T-helper 2 cell treated with Interferon-gamma antibody and Interleukin-4, amounts not matched to agents 5 μg/mL and 100 μg/mL, for 36 hours (primary cell): Measurements from ENCODE around the gene EML1.

Source experiments
- DNase-seq: peaks from one replicate; pipeline ENCODE4 v3.0.0; 2021; ENCODE audit warnings: low spot score
- H3K27ac Mint-ChIP-seq: one replicate; pipeline ENCODE4 v1.8.0; 2021; ENCODE audit warnings: mild to moderate bottlenecking, mixed read lengths
- H3K27me3 Mint-ChIP-seq: one replicate; pipeline ENCODE4 v1.8.0; 2021; ENCODE audit warnings: low read depth, mixed read lengths
- H3K36me3 Mint-ChIP-seq: one replicate; pipeline ENCODE4 v1.8.0; 2021; ENCODE audit warnings: low read depth, mixed read lengths
- H3K4me1 Mint-ChIP-seq: one replicate; pipeline ENCODE4 v1.8.0; 2021; ENCODE audit warnings: low read depth, mixed read lengths
- H3K4me3 Mint-ChIP-seq: one replicate; pipeline ENCODE4 v1.8.0; 2022; ENCODE audit warnings: mild to moderate bottlenecking, moderate library complexity, mixed read lengths
- H3K9me3 Mint-ChIP-seq: one replicate; pipeline ENCODE4 v1.8.0; 2021; ENCODE audit warnings: mixed read lengths

EML1 gene

GRCh38 chr14:99902925-99903324 lies 109.7 kb downstream of the EML1 start:
- Mint-ChIP-seq H3K4me1 (no peaks in the 10 kb centered on the region), H3K36me3 (no peaks in the 10 kb centered on the region), H3K27ac (no peak overlapping the region), H3K27me3 (no peaks in the 10 kb centered on the region), H3K4me3 (no peak overlapping the region), H3K9me3 (peaks cover 4% of the 10 kb centered on the region)
- no peak for DNase-seq

DNA sequence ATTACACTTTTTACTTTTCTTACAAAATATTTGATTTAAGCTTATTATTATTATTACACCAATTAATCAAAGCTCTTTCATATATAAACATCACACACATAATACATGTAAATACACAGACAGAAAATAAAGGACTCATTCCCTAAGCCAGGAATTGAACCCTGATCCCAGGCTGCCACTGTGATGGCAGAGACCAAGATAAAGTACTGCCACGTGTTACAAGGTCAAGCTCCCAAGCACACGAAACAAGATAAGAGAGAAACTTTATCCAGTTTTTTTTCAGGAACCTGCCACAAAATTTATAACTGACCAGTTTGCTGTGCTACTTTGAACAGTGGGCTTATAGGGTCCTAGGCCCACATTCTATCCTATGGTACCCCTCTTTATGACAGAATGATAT lies 111.3 kb downstream of the EML1 start:
- no peaks in the 10 kb centered on the region for H3K27me3 Mint-ChIP-seq
- no peak for DNase-seq
- H3K36me3 Mint-ChIP-seq, result no peaks in the 10 kb centered on the region
- no peak overlapping the region for H3K4me3 Mint-ChIP-seq
- no peak overlapping the region for H3K27ac Mint-ChIP-seq
- no peaks in the 10 kb centered on the region for H3K4me1 Mint-ChIP-seq
- H3K9me3 Mint-ChIP-seq, result peaks cover 4% of the 10 kb centered on the region

DNA sequence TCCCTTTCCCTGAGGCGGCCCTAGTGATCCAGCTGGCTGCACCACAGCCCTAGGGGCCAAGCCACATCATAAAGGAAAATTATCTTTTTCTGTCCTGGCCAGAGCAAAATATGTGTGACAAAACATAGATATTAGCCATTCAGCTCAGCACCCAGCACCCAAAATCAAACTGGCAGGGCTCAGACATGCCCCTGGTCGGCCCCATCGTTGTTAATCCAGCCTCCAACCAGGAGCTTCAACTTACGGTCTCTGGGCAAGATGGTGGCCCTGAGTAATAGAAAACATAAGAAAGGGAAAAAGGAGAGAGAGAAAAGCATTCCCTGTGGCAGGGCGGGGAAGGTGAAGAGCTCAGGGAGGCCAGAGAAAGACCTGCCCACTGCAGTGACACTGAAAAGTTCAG lies 111.9 kb downstream of the EML1 start:
- Mint-ChIP-seq H3K36me3 (no peaks in the 10 kb centered on the region), H3K4me1 (no peaks in the 10 kb centered on the region), H3K27me3 (no peaks in the 10 kb centered on the region), H3K27ac (no peak overlapping the region), H3K9me3 (peaks cover 4% of the 10 kb centered on the region), H3K4me3 (no peak overlapping the region)
- DNase-seq, result no peak

DNA sequence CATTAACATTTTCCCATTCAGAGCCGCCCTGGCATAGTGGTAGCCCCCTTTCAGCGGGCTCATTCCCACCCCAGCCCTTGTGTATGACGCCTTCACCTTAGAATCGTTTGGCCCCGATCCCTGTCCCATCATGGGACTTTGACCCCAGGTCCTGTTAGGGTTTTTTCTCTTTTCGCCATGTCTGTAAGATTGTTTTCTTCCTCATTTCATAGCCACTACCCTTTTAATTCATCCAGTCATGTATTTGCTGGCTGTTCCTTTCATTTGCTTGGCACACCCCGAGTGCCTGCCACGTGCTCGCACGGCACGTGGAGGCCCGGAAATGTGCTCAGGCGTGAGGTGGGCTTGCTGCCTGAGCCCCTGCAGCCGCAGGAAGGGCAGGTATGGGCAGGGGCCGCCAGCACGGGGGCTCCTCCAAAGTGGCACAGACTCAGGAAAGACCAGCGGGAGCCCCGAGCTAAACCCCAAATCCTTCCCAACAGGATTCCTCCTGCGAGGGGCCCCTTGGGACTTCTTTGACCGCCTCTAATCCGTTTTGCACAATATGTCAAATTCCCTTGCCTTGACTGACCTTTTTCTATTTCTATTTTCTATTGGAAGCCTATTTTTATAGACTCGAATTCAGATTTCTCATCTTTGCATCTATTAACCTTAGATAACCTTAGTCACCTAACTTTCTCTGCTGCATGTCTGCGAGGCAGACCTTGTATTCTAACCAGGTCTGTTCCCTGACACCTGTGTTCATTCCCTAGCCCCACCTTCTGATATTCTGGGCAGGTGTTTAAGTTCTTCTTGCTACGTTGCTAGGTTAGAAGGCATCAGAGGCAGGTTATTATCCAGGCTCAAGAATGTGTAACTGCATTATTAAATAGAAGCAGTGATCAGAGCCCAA lies 114.8 kb downstream of the EML1 start:
- H3K4me1 Mint-ChIP-seq, result no peaks in the 10 kb centered on the region
- no peaks in the 10 kb centered on the region for H3K9me3 Mint-ChIP-seq
- H3K4me3 Mint-ChIP-seq, result no peak overlapping the region

GRCh38 chr14:99908653-99909250 lies 115.5 kb downstream of the EML1 start:
- Mint-ChIP-seq H3K4me1 (no peaks in the 10 kb centered on the region), H3K27ac (no peak overlapping the region), H3K4me3 (no peak overlapping the region), H3K36me3 (no peaks in the 10 kb centered on the region), H3K27me3 (peaks cover 8% of the 10 kb centered on the region), H3K9me3 (no peaks in the 10 kb centered on the region)
- no peak for DNase-seq

More for the DNA sequence above, 114.8 kb downstream of the EML1 start:
- Mint-ChIP-seq H3K27me3 (peaks cover 8% of the 10 kb centered on the region), H3K27ac (no peak overlapping the region), H3K36me3 (no peaks in the 10 kb centered on the region)
- DNase-seq, result no peak

DNA sequence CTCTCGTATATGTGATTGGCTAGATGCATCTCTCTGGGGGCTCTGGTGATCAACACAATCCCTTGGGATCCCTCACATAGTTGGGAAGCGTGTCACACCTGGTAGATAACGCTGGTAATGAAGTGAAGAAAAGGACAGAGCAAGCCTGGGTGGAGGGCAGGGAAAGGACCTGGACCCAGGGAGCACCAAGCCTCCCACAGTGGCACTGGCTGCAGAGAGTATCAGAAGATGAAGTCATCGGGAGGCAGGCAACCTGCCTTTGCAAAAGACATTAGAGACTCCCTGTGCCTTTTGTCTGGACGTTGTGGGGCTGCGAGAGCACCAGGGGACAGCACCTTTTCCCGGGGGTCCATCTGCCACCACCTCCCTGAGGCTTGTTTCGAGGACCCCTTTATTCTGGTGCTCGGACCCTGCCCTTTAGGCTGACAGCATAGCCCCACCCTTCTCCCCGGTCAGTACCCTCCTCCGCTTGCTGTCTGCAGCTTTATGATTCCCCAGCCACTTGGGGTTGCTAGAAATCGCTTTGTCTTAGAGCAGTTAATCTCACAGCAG lies 116.4 kb downstream of the EML1 start:
- no peak for DNase-seq
- H3K36me3 Mint-ChIP-seq, result no peaks in the 10 kb centered on the region
- no peaks in the 10 kb centered on the region for H3K4me1 Mint-ChIP-seq
- no peak overlapping the region for H3K27ac Mint-ChIP-seq
- no peak overlapping the region for H3K4me3 Mint-ChIP-seq
- no peaks in the 10 kb centered on the region for H3K9me3 Mint-ChIP-seq
- peaks cover 8% of the 10 kb centered on the region for H3K27me3 Mint-ChIP-seq

DNA sequence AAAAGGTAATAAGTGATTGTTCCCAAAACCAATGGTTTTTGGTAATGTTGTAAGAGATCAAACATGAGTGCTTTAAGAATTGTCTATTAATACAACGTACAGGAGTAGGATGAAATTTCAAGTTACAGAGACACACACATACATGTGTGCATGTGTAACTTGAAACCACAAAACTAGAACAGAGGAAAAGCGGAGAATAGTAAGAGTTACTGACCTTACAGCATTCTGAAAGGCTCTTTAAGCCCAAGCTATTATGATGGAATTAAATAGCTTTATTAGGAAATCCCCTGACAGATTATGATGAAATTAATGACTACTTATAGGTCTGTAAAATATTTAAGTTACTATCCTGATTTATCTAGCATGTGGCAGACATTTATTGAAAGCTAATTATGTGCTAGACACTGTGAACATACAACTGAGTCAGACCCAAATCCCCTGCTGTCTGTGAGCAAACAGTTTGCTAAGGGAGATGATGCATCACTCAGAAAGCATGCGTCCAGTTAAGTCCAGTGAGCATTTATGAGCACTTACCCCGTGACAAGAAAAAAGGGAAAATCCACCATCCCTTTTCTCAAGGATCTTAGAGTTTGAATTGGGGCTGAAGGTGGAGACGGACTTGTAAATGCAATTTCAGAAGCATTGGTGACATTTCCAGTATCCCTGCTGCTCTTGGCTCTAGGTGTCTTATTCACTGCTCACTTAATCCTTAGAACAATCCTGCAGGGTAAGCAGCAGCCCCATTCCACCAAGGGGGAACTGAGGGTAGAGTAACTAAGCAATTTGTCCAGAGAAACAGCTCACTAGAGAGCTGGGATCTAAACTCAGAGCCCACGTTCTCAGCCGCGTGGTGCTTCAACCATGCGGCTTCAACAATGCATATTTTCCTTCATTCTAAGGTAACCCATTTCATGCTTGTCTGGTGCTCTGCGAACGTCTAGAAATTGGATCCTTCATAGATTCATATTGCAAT lies 117.4 kb downstream of the EML1 start:
- no peak overlapping the region for H3K4me3 Mint-ChIP-seq
- H3K36me3 Mint-ChIP-seq, result no peaks in the 10 kb centered on the region
- no peak for DNase-seq
- H3K27me3 Mint-ChIP-seq, result peaks cover 8% of the 10 kb centered on the region
- H3K27ac Mint-ChIP-seq, result no peak overlapping the region
- H3K9me3 Mint-ChIP-seq, result no peaks in the 10 kb centered on the region
- H3K4me1 Mint-ChIP-seq, result no peaks in the 10 kb centered on the region

DNA sequence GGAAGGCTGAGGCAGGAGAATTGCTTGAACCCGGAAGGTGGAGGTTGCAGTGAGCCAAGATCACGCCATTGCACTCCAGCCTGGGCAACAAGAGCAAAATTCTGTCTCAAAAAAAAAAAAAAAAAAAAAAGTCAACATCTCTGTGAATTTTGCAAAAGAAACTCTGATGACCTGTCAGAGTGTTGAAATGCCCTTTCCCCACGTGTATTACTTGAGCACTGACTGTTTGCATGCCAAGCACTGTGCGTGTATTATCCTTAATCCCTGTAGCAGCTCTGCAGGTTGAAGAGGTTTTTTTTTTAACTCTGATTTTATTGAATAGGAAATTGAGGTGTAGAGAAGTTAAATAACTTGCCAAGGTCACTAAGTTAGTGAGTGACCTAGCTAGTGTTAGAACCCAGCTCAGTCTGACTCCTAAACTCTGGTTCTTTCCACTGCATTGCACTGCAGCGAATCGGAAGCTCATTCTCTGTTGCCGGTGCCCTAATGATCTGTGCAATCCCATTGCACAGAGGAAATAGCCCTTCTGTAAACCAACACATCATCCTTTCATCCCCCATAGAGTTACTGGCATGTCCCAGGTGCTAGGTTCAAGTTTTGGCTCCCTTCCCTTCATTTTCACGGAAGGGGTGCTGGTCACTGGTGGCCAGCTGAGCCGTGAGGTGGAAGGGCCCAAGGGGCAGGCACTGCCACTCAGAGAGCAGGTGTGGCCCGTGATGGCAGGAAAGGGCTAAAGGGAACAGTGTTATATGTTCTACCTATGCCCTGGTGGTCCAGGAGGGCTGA lies 122.3 kb downstream of the EML1 start:
- Mint-ChIP-seq H3K9me3 (no peaks in the 10 kb centered on the region), H3K4me3 (no peak overlapping the region), H3K36me3 (no peaks in the 10 kb centered on the region), H3K27me3 (peaks cover 13% of the 10 kb centered on the region), H3K4me1 (no peaks in the 10 kb centered on the region), H3K27ac (no peak overlapping the region)
- DNase-seq, result no peak

- no peak for DNase-seq
- H3K36me3 Mint-ChIP-seq, result no peaks in the 10 kb centered on the region
- H3K4me3 Mint-ChIP-seq, result no peak overlapping the region
- H3K27me3 Mint-ChIP-seq, result peaks cover 13% of the 10 kb centered on the region
- H3K9me3 Mint-ChIP-seq, result no peaks in the 10 kb centered on the region
- no peaks in the 10 kb centered on the region for H3K4me1 Mint-ChIP-seq
- H3K27ac Mint-ChIP-seq, result no peak overlapping the region
Measured at GRCh38 chr14:99916091-99916383, 122.8 kb downstream of the EML1 start.

DNA sequence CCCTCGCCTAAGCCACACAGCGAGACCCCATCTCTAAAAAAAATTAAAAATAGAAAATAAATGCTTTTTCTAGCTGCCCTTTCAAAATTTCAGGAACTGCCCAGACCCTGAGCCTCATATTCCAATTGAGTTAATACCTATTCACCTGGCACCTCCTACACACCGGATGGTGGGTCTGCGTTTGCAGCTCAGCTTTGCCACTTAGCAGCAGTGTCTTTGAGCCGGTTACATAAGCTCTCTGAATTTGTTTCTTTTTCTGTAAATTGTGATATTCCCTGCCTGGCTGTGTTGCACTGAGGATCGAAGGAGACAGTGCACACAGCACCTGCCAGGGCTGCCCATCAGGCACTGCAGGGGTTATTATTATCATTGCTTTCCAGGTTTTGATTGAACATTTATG lies 125.6 kb downstream of the EML1 start:
- DNase-seq, result no peak
- Mint-ChIP-seq H3K9me3 (no peaks in the 10 kb centered on the region), H3K27me3 (peaks cover 5% of the 10 kb centered on the region), H3K4me3 (no peak overlapping the region), H3K36me3 (no peaks in the 10 kb centered on the region), H3K4me1 (no peaks in the 10 kb centered on the region), H3K27ac (no peak overlapping the region)

DNA sequence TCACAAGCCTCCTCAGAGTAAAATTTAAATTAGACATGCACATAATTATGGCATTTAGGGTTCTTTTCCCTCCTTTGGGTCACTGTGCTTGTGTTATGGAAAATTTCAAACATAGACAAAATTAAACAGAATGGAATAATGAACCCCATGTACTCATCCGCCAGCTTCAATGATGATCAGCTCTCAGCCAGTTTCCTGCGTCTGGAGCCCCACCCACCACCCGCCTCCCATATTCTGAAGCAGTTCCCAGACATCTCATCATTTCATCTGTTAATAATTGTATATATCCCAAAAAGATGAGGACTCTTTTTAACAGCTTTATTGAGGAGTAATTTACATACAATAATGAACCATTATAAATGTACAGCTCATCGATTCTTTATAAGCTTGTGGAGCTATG lies 128.2 kb downstream of the EML1 start:
- no peak for DNase-seq
- Mint-ChIP-seq H3K27me3 (peaks cover 10% of the 10 kb centered on the region), H3K4me1 (no peaks in the 10 kb centered on the region), H3K9me3 (no peaks in the 10 kb centered on the region), H3K36me3 (no peaks in the 10 kb centered on the region), H3K4me3 (no peak overlapping the region), H3K27ac (no peak overlapping the region)

DNA sequence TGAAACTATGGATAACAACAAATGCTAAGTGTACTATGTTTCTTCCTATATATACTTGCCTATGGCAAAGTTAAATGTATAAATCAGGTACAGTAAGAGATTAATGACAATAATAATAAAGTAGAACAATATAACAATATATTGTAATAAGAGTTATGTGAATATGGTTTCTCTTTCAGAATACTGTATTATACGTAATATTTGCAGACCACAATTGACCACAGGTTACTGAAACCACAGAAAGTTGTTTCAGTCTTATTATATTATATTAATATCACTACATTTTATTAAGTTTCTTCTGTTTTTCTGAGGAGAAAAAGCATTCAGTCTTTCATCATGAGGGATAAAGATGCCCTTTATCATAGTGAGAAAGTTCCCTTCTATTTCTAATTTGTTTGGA lies 131.2 kb downstream of the EML1 start:
- H3K4me3 Mint-ChIP-seq, result no peak overlapping the region

DNA sequence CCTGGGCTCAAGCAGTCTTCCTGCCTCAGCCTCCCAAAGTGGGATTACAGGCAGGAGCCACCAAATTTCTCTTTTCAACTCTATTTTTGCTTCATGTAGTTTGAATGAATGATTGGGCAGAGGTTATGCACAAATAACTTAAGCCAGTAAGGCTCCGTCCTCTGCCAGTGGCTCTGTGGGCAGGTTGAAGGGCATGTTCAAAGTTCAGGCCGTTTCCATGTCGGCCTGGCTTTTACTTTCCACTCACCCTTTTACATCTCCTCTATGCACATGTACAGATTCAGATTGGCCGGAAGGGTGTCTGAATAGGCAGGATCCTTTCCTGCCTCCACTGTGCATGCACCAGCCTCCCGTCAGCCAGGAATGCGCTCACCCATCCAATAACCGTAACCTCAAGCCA lies 132.3 kb downstream of the EML1 start:
- Mint-ChIP-seq H3K4me1 (no peaks in the 10 kb centered on the region), H3K36me3 (no peaks in the 10 kb centered on the region), H3K27ac (no peak overlapping the region), H3K27me3 (peaks cover 8% of the 10 kb centered on the region), H3K9me3 (peaks cover 10% of the 10 kb centered on the region), H3K4me3 (no peak overlapping the region)
- no peak for DNase-seq

More for the DNA sequence above, 131.2 kb downstream of the EML1 start:
- Mint-ChIP-seq H3K36me3 (no peaks in the 10 kb centered on the region), H3K9me3 (peaks cover 10% of the 10 kb centered on the region), H3K27ac (no peak overlapping the region), H3K4me1 (no peaks in the 10 kb centered on the region), H3K27me3 (peaks cover 10% of the 10 kb centered on the region)
- no peak for DNase-seq
